ENCODE results near the gene GTF2A1. TPM values are rescaled to one million over a fixed set of nuclear protein-coding genes. Genes with fewer than 3 reads are reported as not detected.

Gene GTF2A1
- total RNA-seq, 1 experiment from 2014 or later, result 49.0 TPM

DNA sequence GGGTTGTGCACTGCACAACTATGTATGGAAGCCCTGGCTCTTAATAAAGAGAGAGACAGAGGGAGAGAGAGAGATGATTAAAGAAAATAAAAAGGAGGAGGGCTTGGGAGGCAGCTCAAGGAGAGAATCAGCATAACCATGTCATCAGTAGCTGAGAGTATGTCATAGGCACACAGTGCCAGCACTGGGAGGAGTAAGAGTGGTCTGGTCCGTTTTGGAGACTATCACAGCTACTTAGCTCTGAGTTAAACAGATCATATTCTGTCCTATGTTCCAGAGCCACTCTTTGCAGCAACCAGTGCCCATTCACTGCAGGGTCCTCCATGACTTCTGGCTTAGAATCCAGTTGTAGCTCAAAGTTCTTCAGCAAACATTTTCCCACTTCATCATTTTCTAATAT, 59.0 kb downstream of the GTF2A1 start (continued):
- TF ChIP-seq TEAD1 (CRISPR knock-in tag; IDR thresholded peaks at IDR 0.05) (no peak), TCF7 (CRISPR knock-in tag; IDR thresholded peaks at IDR 0.05; ENCODE audit: low read depth) (no peak), ETV6 (CRISPR knock-in tag; IDR thresholded peaks at IDR 0.05) (no peak), RELA (CRISPR knock-in tag; IDR thresholded peaks at IDR 0.05; ENCODE audit: borderline replicate concordance) (no peak)
- TF ChIP-seq, protein P1, sequence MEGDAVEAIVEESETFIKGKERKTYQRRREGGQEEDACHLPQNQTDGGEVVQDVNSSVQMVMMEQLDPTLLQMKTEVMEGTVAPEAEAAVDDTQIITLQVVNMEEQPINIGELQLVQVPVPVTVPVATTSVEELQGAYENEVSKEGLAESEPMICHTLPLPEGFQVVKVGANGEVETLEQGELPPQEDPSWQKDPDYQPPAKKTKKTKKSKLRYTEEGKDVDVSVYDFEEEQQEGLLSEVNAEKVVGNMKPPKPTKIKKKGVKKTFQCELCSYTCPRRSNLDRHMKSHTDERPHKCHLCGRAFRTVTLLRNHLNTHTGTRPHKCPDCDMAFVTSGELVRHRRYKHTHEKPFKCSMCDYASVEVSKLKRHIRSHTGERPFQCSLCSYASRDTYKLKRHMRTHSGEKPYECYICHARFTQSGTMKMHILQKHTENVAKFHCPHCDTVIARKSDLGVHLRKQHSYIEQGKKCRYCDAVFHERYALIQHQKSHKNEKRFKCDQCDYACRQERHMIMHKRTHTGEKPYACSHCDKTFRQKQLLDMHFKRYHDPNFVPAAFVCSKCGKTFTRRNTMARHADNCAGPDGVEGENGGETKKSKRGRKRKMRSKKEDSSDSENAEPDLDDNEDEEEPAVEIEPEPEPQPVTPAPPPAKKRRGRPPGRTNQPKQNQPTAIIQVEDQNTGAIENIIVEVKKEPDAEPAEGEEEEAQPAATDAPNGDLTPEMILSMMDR (IDR thresholded peaks at IDR 0.05), result no peak
- TF ChIP-seq, protein P2, sequence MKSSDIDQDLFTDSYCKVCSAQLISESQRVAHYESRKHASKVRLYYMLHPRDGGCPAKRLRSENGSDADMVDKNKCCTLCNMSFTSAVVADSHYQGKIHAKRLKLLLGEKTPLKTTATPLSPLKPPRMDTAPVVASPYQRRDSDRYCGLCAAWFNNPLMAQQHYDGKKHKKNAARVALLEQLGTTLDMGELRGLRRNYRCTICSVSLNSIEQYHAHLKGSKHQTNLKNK (CRISPR knock-in tag; IDR thresholded peaks at IDR 0.05), result no peak

DNA sequence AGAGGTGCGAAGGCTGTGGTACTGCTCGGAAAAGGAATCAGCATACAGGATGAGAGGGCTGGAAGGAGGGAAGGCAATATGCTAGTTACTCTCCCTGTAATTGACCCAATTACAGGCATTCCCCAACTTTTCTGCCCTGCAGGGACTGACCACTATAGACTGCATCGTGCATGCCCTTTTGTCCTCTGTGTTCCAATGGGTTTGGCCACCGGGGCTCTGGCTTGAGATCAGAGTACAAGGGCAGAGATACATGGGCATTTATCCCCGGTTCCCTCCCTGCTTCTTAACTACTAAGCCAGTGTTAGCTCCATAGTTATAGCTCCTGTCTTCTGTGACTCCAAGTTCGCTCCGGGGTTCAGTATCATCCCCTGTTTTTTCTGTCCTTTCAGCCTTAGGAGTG, 59.7 kb downstream of the GTF2A1 start:
- H3K9me3 Mint-ChIP-seq, result peaks cover 4% of the 10 kb centered on the region
- peaks cover 3% of the 10 kb centered on the region; the same call in 1 of the 2 replicates for H3K4me1 Mint-ChIP-seq
- ChIA-PET POLR2A (no interaction called here), CTCF (interaction anchor here (2.2 kb wide), 1 partner anchor 9 kb away, joined by 15 read pairs; no protein-coding TSS in a partner anchor)
- no peak for DNase-seq (ENCODE audit: low spot score)
- H3K36me3 Mint-ChIP-seq, result peaks cover 2% of the 10 kb centered on the region; the same call in 1 of the 2 replicates
- no peaks in the 10 kb centered on the region for H3K27me3 Mint-ChIP-seq (ENCODE audit: low read depth)
- no peak overlapping the region for H3K27ac Mint-ChIP-seq
- H3K4me3 Mint-ChIP-seq, result no peak overlapping the region
- TF ChIP-seq, protein P3, sequence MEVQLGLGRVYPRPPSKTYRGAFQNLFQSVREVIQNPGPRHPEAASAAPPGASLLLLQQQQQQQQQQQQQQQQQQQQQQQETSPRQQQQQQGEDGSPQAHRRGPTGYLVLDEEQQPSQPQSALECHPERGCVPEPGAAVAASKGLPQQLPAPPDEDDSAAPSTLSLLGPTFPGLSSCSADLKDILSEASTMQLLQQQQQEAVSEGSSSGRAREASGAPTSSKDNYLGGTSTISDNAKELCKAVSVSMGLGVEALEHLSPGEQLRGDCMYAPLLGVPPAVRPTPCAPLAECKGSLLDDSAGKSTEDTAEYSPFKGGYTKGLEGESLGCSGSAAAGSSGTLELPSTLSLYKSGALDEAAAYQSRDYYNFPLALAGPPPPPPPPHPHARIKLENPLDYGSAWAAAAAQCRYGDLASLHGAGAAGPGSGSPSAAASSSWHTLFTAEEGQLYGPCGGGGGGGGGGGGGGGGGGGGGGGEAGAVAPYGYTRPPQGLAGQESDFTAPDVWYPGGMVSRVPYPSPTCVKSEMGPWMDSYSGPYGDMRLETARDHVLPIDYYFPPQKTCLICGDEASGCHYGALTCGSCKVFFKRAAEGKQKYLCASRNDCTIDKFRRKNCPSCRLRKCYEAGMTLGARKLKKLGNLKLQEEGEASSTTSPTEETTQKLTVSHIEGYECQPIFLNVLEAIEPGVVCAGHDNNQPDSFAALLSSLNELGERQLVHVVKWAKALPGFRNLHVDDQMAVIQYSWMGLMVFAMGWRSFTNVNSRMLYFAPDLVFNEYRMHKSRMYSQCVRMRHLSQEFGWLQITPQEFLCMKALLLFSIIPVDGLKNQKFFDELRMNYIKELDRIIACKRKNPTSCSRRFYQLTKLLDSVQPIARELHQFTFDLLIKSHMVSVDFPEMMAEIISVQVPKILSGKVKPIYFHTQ (CRISPR knock-in tag; IDR thresholded peaks at IDR 0.05), result no peak
- no peak for TF ChIP-seq ZNF263 (CRISPR knock-in tag; IDR thresholded peaks at IDR 0.05; ENCODE audit: low read depth)
- no peak for TF ChIP-seq SP1 (CRISPR knock-in tag; conservative IDR thresholded peaks at IDR 0.05)
- TF ChIP-seq NFYB (CRISPR knock-in tag; conservative IDR thresholded peaks at IDR 0.05; ENCODE audit: low read depth), result no peak
- no peak for TF ChIP-seq TEAD1 (CRISPR knock-in tag; IDR thresholded peaks at IDR 0.05)
- no peak for TF ChIP-seq SMAD4 (CRISPR knock-in tag; IDR thresholded peaks at IDR 0.05)
- TF ChIP-seq ZNF121 (CRISPR knock-in tag; IDR thresholded peaks at IDR 0.05), result no peak
- TF ChIP-seq, protein P4, sequence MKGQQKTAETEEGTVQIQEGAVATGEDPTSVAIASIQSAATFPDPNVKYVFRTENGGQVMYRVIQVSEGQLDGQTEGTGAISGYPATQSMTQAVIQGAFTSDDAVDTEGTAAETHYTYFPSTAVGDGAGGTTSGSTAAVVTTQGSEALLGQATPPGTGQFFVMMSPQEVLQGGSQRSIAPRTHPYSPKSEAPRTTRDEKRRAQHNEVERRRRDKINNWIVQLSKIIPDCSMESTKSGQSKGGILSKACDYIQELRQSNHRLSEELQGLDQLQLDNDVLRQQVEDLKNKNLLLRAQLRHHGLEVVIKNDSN (CRISPR knock-in tag; IDR thresholded peaks at IDR 0.05), result no peak
- no peak for TF ChIP-seq ZNF232 (CRISPR knock-in tag; IDR thresholded peaks at IDR 0.05)
- no peak for TF ChIP-seq NFATC4 (CRISPR knock-in tag; IDR thresholded peaks at IDR 0.05)
- ATAC-seq, result 0 out of 2 replicates have a peak, but pooled peaks have one; percentile 6

DNA sequence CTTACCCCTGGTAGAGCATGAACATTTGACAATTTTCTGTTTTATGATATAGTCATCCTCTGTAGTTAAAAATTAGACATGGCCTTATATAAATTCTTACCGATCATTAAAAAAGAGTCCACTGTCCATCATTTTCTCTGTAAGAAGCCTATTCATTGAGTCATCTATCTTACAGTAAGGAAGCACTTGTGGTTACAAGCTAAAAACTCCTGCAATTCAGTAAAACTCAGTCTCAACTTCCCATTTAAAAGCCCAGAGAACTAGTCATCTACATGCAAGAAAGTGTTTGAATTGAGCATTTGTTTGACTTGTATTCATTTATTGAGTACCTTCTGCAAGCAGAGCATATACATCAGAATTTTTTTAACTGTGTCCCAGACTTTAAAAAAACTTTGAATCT, 63.3 kb downstream of the GTF2A1 start:
- POLR2A ChIA-PET, result no interaction called here
- CTCF ChIA-PET, result no interaction called here
- no peak overlapping the region for H3K4me3 Mint-ChIP-seq
- no peaks in the 10 kb centered on the region for H3K27me3 Mint-ChIP-seq (ENCODE audit: low read depth)
- no peak for DNase-seq (ENCODE audit: low spot score)
- H3K36me3 Mint-ChIP-seq, result peaks cover 2% of the 10 kb centered on the region; the same call in 1 of the 2 replicates
- peaks cover 9% of the 10 kb centered on the region for H3K9me3 Mint-ChIP-seq
- ATAC-seq, result no peak
- no peaks in the 10 kb centered on the region for H3K4me1 Mint-ChIP-seq
- no peak overlapping the region for H3K27ac Mint-ChIP-seq
- TF ChIP-seq GRHL2 (CRISPR knock-in tag; IDR thresholded peaks at IDR 0.05; ENCODE audit: insufficient replicate concordance, severe bottlenecking) (no peak), JAZF1 (CRISPR knock-in tag; IDR thresholded peaks at IDR 0.05) (no peak), ZNF121 (CRISPR knock-in tag; IDR thresholded peaks at IDR 0.05) (no peak), MYBL2 (CRISPR knock-in tag; IDR thresholded peaks at IDR 0.05) (no peak), ATF1 (CRISPR knock-in tag; IDR thresholded peaks at IDR 0.05) (no peak)
- TF ChIP-seq, protein P5, sequence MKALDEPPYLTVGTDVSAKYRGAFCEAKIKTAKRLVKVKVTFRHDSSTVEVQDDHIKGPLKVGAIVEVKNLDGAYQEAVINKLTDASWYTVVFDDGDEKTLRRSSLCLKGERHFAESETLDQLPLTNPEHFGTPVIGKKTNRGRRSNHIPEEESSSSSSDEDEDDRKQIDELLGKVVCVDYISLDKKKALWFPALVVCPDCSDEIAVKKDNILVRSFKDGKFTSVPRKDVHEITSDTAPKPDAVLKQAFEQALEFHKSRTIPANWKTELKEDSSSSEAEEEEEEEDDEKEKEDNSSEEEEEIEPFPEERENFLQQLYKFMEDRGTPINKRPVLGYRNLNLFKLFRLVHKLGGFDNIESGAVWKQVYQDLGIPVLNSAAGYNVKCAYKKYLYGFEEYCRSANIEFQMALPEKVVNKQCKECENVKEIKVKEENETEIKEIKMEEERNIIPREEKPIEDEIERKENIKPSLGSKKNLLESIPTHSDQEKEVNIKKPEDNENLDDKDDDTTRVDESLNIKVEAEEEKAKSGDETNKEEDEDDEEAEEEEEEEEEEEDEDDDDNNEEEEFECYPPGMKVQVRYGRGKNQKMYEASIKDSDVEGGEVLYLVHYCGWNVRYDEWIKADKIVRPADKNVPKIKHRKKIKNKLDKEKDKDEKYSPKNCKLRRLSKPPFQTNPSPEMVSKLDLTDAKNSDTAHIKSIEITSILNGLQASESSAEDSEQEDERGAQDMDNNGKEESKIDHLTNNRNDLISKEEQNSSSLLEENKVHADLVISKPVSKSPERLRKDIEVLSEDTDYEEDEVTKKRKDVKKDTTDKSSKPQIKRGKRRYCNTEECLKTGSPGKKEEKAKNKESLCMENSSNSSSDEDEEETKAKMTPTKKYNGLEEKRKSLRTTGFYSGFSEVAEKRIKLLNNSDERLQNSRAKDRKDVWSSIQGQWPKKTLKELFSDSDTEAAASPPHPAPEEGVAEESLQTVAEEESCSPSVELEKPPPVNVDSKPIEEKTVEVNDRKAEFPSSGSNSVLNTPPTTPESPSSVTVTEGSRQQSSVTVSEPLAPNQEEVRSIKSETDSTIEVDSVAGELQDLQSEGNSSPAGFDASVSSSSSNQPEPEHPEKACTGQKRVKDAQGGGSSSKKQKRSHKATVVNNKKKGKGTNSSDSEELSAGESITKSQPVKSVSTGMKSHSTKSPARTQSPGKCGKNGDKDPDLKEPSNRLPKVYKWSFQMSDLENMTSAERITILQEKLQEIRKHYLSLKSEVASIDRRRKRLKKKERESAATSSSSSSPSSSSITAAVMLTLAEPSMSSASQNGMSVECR (CRISPR knock-in tag; IDR thresholded peaks at IDR 0.05; ENCODE audit: borderline replicate concordance), result no peak
- TF ChIP-seq, protein P6, sequence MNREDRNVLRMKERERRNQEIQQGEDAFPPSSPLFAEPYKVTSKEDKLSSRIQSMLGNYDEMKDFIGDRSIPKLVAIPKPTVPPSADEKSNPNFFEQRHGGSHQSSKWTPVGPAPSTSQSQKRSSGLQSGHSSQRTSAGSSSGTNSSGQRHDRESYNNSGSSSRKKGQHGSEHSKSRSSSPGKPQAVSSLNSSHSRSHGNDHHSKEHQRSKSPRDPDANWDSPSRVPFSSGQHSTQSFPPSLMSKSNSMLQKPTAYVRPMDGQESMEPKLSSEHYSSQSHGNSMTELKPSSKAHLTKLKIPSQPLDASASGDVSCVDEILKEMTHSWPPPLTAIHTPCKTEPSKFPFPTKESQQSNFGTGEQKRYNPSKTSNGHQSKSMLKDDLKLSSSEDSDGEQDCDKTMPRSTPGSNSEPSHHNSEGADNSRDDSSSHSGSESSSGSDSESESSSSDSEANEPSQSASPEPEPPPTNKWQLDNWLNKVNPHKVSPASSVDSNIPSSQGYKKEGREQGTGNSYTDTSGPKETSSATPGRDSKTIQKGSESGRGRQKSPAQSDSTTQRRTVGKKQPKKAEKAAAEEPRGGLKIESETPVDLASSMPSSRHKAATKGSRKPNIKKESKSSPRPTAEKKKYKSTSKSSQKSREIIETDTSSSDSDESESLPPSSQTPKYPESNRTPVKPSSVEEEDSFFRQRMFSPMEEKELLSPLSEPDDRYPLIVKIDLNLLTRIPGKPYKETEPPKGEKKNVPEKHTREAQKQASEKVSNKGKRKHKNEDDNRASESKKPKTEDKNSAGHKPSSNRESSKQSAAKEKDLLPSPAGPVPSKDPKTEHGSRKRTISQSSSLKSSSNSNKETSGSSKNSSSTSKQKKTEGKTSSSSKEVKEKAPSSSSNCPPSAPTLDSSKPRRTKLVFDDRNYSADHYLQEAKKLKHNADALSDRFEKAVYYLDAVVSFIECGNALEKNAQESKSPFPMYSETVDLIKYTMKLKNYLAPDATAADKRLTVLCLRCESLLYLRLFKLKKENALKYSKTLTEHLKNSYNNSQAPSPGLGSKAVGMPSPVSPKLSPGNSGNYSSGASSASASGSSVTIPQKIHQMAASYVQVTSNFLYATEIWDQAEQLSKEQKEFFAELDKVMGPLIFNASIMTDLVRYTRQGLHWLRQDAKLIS (CRISPR knock-in tag; IDR thresholded peaks at IDR 0.05; ENCODE audit: borderline replicate concordance), result no peak
